ENCODE data around the gene KMT2E.
"Not testable (repeated sequence)": the region's sequence is repeated elsewhere in the genome, so short reads cannot be mapped to it uniquely, and the experiment has no call there.

Gene KMT2E, protein sequence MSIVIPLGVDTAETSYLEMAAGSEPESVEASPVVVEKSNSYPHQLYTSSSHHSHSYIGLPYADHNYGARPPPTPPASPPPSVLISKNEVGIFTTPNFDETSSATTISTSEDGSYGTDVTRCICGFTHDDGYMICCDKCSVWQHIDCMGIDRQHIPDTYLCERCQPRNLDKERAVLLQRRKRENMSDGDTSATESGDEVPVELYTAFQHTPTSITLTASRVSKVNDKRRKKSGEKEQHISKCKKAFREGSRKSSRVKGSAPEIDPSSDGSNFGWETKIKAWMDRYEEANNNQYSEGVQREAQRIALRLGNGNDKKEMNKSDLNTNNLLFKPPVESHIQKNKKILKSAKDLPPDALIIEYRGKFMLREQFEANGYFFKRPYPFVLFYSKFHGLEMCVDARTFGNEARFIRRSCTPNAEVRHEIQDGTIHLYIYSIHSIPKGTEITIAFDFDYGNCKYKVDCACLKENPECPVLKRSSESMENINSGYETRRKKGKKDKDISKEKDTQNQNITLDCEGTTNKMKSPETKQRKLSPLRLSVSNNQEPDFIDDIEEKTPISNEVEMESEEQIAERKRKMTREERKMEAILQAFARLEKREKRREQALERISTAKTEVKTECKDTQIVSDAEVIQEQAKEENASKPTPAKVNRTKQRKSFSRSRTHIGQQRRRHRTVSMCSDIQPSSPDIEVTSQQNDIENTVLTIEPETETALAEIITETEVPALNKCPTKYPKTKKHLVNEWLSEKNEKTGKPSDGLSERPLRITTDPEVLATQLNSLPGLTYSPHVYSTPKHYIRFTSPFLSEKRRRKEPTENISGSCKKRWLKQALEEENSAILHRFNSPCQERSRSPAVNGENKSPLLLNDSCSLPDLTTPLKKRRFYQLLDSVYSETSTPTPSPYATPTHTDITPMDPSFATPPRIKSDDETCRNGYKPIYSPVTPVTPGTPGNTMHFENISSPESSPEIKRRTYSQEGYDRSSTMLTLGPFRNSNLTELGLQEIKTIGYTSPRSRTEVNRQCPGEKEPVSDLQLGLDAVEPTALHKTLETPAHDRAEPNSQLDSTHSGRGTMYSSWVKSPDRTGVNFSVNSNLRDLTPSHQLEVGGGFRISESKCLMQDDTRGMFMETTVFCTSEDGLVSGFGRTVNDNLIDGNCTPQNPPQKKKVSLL (N-terminal part only)

DNA sequence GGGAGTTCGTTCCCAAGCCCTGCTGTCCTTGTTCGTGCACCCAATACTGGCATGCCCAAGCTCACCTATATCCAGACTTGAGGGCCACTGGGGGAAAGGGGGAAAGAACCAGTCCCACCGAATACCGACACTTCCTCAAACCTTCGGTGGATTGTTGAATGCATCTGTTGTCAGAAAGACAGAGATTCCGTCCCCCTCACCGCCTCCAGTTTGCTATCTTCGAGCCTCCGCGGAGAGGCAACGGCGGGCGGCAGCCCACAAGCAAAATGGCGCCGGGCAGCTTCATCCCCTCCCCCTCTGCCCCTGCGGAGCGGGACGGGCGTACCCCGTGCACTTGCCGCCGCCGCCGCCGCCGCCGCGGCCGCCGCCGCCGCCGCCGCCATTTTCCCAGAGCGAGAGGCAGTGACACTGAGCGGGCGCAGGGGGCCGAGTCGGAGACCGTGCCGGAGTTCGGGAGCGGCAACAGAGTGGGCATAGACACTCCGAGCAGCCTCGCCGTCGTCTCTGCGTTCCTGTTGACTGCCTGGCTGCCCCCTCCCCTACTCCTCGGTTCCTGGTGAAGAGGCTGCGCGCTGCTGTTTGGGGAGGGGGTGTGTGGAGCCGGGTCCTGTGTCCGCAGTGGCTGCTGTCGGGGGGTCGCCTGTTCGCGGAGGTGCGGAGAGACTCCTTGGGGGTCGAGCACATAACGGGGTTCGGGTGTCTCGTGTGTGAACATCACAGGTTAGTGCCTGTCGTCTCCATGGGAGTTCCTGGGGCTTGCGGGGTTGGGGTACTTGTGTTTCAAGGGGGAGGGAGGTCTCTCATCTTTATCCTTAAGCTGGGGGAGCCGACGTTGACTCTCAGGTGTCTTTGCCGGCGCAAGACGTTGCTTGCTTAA is at the start of gene KMT2E:
KMT2E (plus strand) TSS at position 390 of the 877 bp plus-strand sequence. CDS start 26,748 bp downstream, outside the sequence.
- peak; percentile 88 for DNase-seq

DNA sequence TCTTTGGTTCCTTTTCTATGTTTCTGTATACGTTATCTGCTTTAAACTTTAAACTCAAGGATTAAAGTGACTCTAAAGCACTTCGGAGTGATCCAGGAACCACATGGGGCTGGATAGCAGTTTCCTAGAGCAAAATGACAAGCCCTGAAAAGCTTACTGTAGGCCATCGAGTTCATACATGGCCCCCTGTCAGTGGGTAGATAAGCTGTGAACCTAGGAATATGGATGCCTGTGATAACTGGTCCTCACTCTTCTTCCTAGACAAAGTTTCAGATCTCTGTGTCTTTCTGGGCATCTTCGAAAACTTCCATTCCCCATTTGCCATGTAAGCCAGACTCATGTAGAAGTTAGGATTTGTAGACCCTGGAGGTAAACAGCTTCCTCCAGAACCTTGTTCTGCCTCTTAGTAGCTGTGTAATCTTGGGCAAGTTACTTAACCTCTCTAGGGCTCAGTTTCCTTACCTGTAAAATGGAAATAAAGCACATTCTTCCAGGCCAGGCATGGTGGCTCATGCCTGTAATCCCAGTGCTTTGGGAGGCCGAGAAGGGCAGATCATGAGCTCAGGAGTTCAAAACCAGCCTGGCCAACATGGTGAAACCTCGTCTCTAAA is 49.3 kb upstream of the KMT2E start:
- DNase-seq: no peak

DNA sequence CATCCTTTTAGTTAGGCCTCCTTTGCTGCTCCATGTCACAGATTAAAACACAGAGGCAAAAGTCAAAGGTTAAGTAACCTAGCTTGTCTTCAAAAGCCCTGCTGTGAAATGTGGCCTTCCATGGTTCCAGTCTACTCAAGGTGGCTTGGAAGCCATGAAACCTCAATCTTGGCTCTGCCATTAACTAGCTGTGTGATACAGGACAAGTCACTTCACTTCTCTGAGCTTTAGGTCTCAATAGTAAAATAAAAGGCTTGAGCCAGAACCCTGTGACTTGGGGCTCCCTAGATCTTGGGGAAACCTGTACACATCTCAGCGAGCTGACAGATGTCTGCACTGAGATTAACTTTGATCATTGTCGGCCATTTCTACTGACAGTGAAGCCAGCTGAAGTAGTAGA is 48.0 kb upstream of the KMT2E start:
- no peak for DNase-seq

GRCh38 chr7:104967088-104967487 is 46.9 kb upstream of the KMT2E start:
- no peak for DNase-seq

- no peak for DNase-seq
These were observed 46.4 kb upstream of the KMT2E start for GRCh38 chr7:104967595-104967994.

DNA sequence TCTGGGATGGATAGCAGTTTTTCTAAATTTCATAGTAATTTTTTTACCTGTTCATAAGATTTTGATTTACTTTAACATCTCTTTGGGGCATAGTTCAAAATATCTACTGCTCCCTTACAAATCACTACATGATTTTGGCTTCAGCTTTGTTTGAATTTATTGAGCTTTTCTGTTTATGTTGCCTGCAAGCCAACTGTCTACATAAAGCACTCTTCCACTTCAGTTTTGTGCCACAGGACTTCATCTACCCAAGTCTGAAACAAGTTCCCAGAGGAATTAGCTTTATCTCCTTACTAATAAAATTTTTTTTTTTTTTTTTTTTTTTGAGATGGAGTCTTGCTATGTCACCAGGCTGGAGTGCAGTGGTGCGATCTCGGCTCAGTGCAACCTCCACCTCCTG is 45.4 kb upstream of the KMT2E start:
- DNase-seq: no peak

GRCh38 chr7:104969183-104969582 is 44.8 kb upstream of the KMT2E start:
- no peak for DNase-seq

- DNase-seq: no peak
These were observed 42.5 kb upstream of the KMT2E start for GRCh38 chr7:104971290-104972071.

- no peak for DNase-seq
These were observed 41.5 kb upstream of the KMT2E start for GRCh38 chr7:104972500-104972899.

- no peak for DNase-seq
These were observed 40.8 kb upstream of the KMT2E start for GRCh38 chr7:104973227-104973626.

GRCh38 chr7:104973909-104974415 is 40.0 kb upstream of the KMT2E start:
- DNase-seq: no peak

- DNase-seq: not testable (repeated sequence)
These were observed 38.5 kb upstream of the KMT2E start for GRCh38 chr7:104975553-104975952.

- no peak for DNase-seq
These were observed 36.9 kb upstream of the KMT2E start for GRCh38 chr7:104976966-104977636.

DNA sequence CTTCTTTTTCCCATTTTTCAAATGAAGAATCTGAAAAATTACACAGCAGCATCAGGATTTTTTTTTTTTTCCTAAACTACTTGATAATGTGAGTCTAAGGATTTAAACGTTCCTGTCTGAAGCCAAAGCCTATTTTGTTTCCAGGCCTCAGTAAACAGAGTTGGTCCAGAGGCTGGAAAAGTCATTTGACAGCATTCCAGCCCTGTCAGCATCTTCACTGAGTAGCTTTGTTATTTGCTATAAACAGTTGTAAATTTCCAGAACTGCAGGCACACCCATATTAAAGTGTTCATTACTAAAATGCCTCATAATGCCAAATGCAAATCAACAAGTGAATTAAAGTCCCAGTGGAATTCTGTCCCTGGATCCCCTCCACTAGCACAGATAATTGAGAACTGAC is 35.5 kb upstream of the KMT2E start:
- DNase-seq: no peak

GRCh38 chr7:104979167-104979841 is 34.7 kb upstream of the KMT2E start:
- no peak for DNase-seq

- no peak for DNase-seq
These were observed 33.6 kb upstream of the KMT2E start for GRCh38 chr7:104980440-104980839.

GRCh38 chr7:104980841-104981671 is 32.9 kb upstream of the KMT2E start:
- DNase-seq: peak; percentile 76

DNA sequence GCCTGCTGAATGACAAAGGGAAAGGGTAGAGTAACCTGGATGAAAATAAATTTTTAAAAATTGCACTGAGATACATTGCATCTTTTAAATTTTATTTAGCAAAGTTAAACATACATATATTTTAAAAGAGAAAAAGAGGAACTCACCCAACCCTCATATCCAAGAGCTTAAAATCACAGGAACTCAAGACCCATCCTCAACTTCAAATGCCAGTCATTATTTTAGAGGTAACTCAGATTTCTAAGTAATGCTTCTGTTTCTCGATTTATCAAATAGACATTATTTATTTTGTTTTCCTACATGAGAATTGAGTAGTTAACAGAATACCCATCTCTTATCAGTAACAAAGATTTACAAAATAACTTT is 32.4 kb upstream of the KMT2E start:
- no peak for DNase-seq

All from hematopoietic multipotent progenitor cell treated with erythropoietin and hydrocortisone succinate and interleukin-3 and kit ligand, for 8 days (in vitro differentiated cells).